GM21367 (cell line): ENCODE measurements around the gene ZCWPW1.
"Not testable (repeated sequence)": the region's sequence is repeated elsewhere in the genome, so short reads cannot be mapped to it uniquely, and the experiment has no call there.

Experiments
- ATAC-seq: cut with Tn5 transposase; IDR thresholded peaks from one replicate; pipeline ENCODE4 v1.9.1; 2021; ENCODE audit not compliant: unreplicated experiment

ZCWPW1 gene

GRCh38 chr7:100357131-100357561 lies 71.4 kb downstream of the ZCWPW1 start:
- no peak for ATAC-seq

GRCh38 chr7:100356416-100357068 lies 72.0 kb downstream of the ZCWPW1 start:
- ATAC-seq = no peak

DNA sequence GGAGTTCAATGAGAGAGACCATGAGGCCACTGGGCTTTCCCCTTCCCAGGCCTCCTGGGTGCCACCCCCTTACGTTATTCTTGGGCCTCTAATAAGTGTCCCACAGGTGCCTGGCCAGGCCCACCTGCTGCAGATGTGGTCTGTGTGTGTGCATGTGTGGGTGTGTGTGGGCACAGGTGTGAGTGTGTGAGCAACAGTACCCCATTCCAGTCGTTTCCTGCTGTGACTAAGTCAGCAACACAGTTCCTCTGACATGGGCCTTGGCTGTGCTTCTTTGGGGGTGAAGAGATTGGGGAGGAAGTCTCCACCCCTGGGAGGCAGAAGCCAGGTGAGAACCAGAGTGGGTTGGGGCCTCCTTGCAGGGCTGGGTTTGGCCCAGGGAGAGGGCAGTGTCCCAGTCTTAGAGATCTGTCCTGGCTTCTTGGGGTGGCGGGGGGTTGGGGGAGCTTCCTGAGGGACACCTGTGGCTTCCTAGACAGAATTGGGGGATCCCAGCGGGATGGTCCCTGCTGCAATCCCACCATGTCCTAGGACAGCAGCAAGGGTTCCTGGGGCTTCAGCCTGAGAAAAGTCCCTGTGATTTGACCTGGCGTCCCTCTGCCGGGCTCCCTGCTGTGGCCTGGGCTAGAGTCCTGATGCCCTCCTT lies 74.7 kb downstream of the ZCWPW1 start:
- no peak for ATAC-seq

GRCh38 chr7:100352984-100353684 lies 75.4 kb downstream of the ZCWPW1 start:
- ATAC-seq = no peak

GRCh38 chr7:100352230-100352781 lies 76.2 kb downstream of the ZCWPW1 start:
- ATAC-seq = not testable (repeated sequence)

DNA sequence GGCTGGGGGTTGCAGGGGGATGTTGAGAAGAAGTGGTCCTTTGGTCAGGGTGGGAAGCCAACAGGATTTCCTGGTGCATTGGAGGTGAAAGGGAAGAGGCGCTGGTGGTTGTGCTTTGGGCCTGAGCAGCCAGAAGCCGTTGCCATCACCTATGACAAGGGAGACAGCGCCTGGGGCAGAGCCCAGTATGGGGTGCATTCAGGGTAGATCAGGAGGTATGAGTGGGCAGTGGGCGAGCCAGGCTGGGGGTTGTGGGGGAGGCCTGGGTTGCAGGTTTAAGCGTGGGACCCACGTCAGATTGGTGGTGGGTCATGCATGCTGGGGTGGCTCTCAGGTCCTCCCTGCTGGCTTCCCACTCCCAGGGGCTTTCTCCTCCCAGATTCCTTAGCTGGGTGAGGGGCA lies 76.8 kb downstream of the ZCWPW1 start:
- no peak for ATAC-seq
